ENCODE measurements around the gene PTPRN2.

Gene PTPRN2

GRCh38 chr7:158031867-158032308 lies 555.7 kb downstream of the PTPRN2 start:
- no peak overlapping the region for H3K4me3 ChIP-seq (ENCODE audit: low read depth, low read length)
- TF ChIP-seq CTCF (IDR thresholded peaks at IDR 0.05; ENCODE audit: low read depth, low read length, missing control alignments) = no peak
- DNase-seq (ENCODE audit: low read depth) = no peak
- in situ Hi-C loops (cut with HindIII; ENCODE audit: low sequenced_read_pairs) = no loop called here

GRCh38 chr7:158030566-158030965 lies 557.1 kb downstream of the PTPRN2 start:
- TF ChIP-seq CTCF (IDR thresholded peaks at IDR 0.05; ENCODE audit: low read depth, low read length, missing control alignments) = no peak
- H3K4me3 ChIP-seq (ENCODE audit: low read depth, low read length) = no peak overlapping the region
- DNase-seq (ENCODE audit: low read depth) = no peak
- in situ Hi-C loops (cut with HindIII; ENCODE audit: low sequenced_read_pairs) = no loop called here

- no peak overlapping the region for H3K4me3 ChIP-seq (ENCODE audit: low read depth, low read length)
- in situ Hi-C loops (cut with HindIII; ENCODE audit: low sequenced_read_pairs) = no loop called here
- no peak for TF ChIP-seq CTCF (IDR thresholded peaks at IDR 0.05; ENCODE audit: low read depth, low read length, missing control alignments)
- DNase-seq (ENCODE audit: low read depth) = no peak
Observed at GRCh38 chr7:158030071-158030470, 557.6 kb downstream of the PTPRN2 start.

- TF ChIP-seq CTCF (IDR thresholded peaks at IDR 0.05; ENCODE audit: low read depth, low read length, missing control alignments) = no peak
- no peak for DNase-seq (ENCODE audit: low read depth)
Observed at GRCh38 chr7:158029509-158029908, 558.1 kb downstream of the PTPRN2 start.

GRCh38 chr7:158028971-158029370 lies 558.7 kb downstream of the PTPRN2 start:
- in situ Hi-C loops (cut with HindIII; ENCODE audit: low sequenced_read_pairs) = no loop called here
- H3K4me3 ChIP-seq (ENCODE audit: low read depth, low read length) = no peak overlapping the region
- no peak for DNase-seq (ENCODE audit: low read depth)
- TF ChIP-seq CTCF (IDR thresholded peaks at IDR 0.05; ENCODE audit: low read depth, low read length, missing control alignments) = no peak

More at GRCh38 chr7:158029509-158029908, 558.1 kb downstream of the PTPRN2 start:
- H3K4me3 ChIP-seq (ENCODE audit: low read depth, low read length) = no peak overlapping the region
- in situ Hi-C loops (cut with HindIII; ENCODE audit: low sequenced_read_pairs) = no loop called here

- in situ Hi-C loops (cut with HindIII; ENCODE audit: low sequenced_read_pairs) = no loop called here
Observed at GRCh38 chr7:158028290-158028941, 559.2 kb downstream of the PTPRN2 start.

More at GRCh38 chr7:158028290-158028941, 559.2 kb downstream of the PTPRN2 start:
- TF ChIP-seq CTCF (IDR thresholded peaks at IDR 0.05; ENCODE audit: low read depth, low read length, missing control alignments) = no peak
- H3K4me3 ChIP-seq (ENCODE audit: low read depth, low read length) = no peak overlapping the region
- DNase-seq (ENCODE audit: low read depth) = no peak

Measured in astrocyte of the cerebellum (primary cell).